GM18505 (cell line): ENCODE results near the gene WIF1.

Source experiments
- ATAC-seq: cut with Tn5 transposase; IDR thresholded peaks from one replicate; pipeline ENCODE4 v1.9.1; 2021; ENCODE audit not compliant: unreplicated experiment
- POLR2A ChIP-seq: IDR thresholded peaks from 4 replicates; pipeline ENCODE4 v1.6.1; 2011; ENCODE audit warnings: borderline replicate concordance; ENCODE audit not compliant: insufficient read depth, insufficient read length; ENCODE audit errors: extremely low read depth

WIF1 gene

DNA sequence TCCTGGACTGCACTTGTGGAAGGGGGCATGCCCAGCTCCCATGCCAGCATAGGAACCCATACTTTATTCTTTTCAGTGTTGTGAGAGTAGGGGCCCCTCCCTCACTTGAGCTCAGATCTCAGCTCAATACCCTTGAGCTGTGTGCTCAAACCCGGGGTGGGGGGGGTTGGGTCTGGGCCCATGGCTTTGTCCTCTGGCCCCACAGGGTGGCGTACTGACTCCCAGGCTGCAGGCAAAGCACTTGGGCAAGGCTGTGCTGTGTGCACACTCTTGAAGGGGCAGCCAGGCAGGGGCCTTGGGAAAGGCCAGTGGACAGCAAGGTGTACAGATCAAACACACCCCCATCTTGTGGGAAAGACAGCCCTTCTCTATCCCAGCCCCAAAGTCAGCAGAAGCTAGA, 81.8 kb downstream of the WIF1 start:
- no peak for ATAC-seq
- TF ChIP-seq POLR2A = no peak

GRCh38 chr12:65025136-65025535, 96.0 kb downstream of the WIF1 start:
- no peak for TF ChIP-seq POLR2A
- ATAC-seq = no peak

DNA sequence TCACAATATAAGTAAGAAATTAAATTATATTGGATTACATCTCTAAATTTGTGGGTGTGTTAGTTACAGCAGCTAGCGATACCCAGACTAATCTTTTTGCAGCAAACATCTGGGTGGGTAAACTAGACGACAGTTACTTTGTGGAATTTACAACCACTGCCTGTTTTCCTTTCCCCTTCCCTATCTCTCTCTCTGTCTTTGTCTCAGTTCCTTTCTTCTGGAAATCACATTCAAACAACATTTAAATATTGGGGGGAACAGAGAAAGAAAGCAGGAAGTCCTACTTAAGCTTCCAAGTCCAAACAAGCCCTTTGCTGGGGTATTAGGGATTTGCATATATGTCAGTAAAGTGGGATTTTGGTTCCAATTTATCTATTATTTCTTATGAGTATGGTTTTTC, 97.6 kb downstream of the WIF1 start:
- no peak for TF ChIP-seq POLR2A
- no peak for ATAC-seq

- TF ChIP-seq POLR2A = no peak
- ATAC-seq = no peak
Measured at GRCh38 chr12:65022960-65023359, 98.1 kb downstream of the WIF1 start.

DNA sequence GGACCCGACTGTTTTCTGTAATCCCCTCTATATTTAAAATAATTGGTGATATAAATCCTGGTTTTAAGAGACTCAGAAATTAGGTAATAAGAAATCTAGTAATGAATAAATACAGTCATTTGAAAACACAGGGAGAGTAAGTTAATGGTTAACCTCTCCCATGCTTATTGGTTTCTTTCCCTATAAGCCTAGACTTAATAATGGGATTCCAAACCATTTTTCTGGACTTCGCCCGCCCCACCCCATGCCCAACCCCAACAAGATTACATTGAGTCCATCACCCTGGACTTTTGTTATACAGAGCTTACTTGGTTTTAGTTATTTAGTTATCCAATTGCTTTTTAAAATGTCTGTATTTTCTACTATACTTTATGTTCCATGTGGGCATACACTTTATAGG, 98.7 kb downstream of the WIF1 start:
- no peak for TF ChIP-seq POLR2A
- ATAC-seq = no peak

- no peak for ATAC-seq
- no peak for TF ChIP-seq POLR2A
Measured at GRCh38 chr12:65019696-65020234, 101.3 kb downstream of the WIF1 start.

GRCh38 chr12:65016881-65017650, 104.0 kb downstream of the WIF1 start:
- no peak for ATAC-seq
- no peak for TF ChIP-seq POLR2A

GRCh38 chr12:65015850-65016249, 105.3 kb downstream of the WIF1 start:
- no peak for TF ChIP-seq POLR2A
- no peak for ATAC-seq

DNA sequence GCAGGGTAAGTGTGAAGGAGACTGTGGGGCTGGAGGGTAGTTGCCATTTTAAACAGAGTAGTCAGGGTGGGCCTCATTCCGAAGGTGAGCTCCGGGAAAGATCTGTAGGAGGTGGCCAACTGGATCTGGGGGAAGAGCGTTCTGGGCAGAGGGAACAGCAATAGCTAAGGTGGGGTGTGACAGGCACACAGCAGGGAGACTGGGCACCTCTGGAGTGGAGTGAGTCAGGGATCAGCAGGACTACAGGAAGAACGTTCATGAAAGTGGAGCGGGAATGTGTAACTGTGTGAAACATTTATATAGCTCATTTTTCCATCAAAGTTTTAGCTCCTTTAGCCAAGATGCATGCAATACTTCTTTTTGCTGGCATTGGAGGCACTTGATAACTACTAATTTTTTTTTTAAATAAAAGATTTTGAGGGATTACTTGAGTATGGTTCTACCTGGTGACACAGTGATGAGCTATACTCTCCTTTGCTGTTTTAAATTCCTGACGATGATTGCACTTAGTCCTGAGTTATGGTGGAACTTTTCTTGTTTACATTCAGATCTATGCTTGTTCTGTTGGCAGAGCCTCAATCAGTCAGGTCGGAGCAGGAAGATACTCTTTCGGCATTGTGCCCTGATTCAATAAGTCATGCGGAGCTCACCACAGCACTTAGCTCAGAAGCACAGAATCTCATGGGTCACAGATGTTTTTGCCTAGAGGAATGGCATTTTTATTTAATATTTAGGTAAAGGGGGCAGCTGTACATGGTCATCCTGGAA, 106.4 kb downstream of the WIF1 start:
- no peak for ATAC-seq
- no peak for TF ChIP-seq POLR2A

DNA sequence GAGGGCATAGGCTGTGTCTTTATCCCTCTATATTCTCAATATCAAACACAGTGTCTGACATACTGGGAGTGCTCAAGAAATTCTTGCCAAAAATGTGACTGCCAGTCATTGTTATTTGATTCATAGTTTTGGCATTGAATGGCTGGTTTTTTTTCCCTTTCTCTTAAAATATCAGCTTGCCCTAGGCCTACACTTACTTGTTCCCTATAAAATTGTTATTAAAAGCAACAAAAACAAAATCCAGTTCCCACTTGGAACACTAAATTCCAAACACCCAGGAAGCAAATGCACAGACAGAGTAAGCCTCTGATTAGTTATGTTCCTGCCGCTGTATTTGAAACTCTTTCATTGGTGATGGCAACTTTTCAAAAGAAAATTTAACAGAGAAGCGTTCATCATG, 110.7 kb downstream of the WIF1 start:
- TF ChIP-seq POLR2A = no peak
- no peak for ATAC-seq

DNA sequence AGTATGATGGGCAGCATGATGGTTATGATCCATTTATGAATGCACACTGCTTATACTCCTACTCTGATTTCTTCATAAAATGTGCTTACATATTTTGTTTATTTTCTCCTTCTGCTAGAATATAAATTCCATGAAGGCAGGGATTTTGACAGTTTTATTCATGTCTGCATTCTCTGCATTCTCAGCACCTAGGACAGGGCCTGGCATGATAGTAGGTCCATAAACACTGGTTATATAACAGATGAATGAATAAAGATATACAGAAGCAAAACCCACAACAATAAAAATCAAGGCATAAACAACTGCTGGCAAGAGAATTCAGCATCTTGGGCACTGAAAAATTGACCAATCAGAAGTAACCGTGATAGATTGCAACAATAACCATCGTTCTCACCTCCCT, 115.4 kb downstream of the WIF1 start:
- no peak for ATAC-seq

DNA sequence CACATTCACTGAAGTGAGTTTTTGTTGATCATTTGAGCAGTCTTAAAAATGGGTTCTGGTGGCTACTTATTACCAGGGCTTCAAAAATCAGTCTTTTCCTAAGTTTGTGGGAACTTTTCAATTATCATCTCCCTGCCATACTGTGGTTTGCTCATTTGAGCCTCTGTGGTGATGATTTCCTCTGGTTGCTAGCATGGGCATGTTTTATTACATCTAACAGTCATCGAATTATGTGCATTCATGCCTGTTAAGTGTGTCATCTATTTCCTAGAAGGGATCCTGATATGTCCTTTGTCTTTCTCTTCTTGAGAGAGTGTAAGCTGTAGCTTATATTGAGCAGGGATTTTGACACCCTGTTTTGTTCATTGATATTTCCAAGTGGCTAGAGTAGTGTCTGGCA, 116.8 kb downstream of the WIF1 start:
- TF ChIP-seq POLR2A = no peak
- no peak for ATAC-seq

More for the DNA sequence above, 115.4 kb downstream of the WIF1 start:
- TF ChIP-seq POLR2A = no peak
